Measurements from ENCODE around the gene LPP. TPM values are rescaled to one million over a fixed set of nuclear protein-coding genes. Genes with fewer than 3 reads are reported as not detected.

LPP gene
- total RNA-seq, 1 donor from 2014 or later, result 79.6 TPM

GRCh38 chr3:188217726-188218125 lies 63.8 kb downstream of the LPP start:
- intact Hi-C loops (cut with micrococcal nuclease), result no loop called here

GRCh38 chr3:188218603-188219002 lies 64.6 kb downstream of the LPP start:
- intact Hi-C loops (cut with micrococcal nuclease), result no loop called here

- intact Hi-C loops (cut with micrococcal nuclease), result no loop called here
Observed at GRCh38 chr3:188219147-188219546, 65.2 kb downstream of the LPP start.

GRCh38 chr3:188220097-188220788 lies 66.3 kb downstream of the LPP start:
- intact Hi-C loops (cut with micrococcal nuclease), result no loop called here

GRCh38 chr3:188220988-188221818 lies 67.2 kb downstream of the LPP start:
- intact Hi-C loops (cut with micrococcal nuclease), result no loop called here

- intact Hi-C loops (cut with micrococcal nuclease), result no loop called here
Observed at GRCh38 chr3:188223936-188224335, 70.0 kb downstream of the LPP start.

- intact Hi-C loops (cut with micrococcal nuclease), result no loop called here
Observed at GRCh38 chr3:188227442-188227841, 73.5 kb downstream of the LPP start.

- intact Hi-C loops (cut with micrococcal nuclease), result no loop called here
Observed at GRCh38 chr3:188229177-188229576, 75.2 kb downstream of the LPP start.

- intact Hi-C loops (cut with micrococcal nuclease), result no loop called here
Observed at GRCh38 chr3:188229726-188230125, 75.8 kb downstream of the LPP start.

- intact Hi-C loops (cut with micrococcal nuclease), result no loop called here
Observed at GRCh38 chr3:188230962-188231361, 77.0 kb downstream of the LPP start.

- intact Hi-C loops (cut with micrococcal nuclease), result no loop called here
Observed at GRCh38 chr3:188231456-188231855, 77.5 kb downstream of the LPP start.

- intact Hi-C loops (cut with micrococcal nuclease), result no loop called here
Observed at GRCh38 chr3:188232656-188233055, 78.7 kb downstream of the LPP start.

- intact Hi-C loops (cut with micrococcal nuclease), result no loop called here
Observed at GRCh38 chr3:188233320-188233719, 79.4 kb downstream of the LPP start.

- intact Hi-C loops (cut with micrococcal nuclease), result no loop called here
Observed at GRCh38 chr3:188234132-188234531, 80.2 kb downstream of the LPP start.

GRCh38 chr3:188236271-188236670 lies 82.3 kb downstream of the LPP start:
- intact Hi-C loops (cut with micrococcal nuclease), result no loop called here

- intact Hi-C loops (cut with micrococcal nuclease), result no loop called here
Observed at GRCh38 chr3:188239035-188239434, 85.1 kb downstream of the LPP start.

GRCh38 chr3:188239577-188239976 lies 85.6 kb downstream of the LPP start:
- intact Hi-C loops (cut with micrococcal nuclease), result no loop called here

GRCh38 chr3:188240189-188240981 lies 86.4 kb downstream of the LPP start:
- intact Hi-C loops (cut with micrococcal nuclease), result no loop called here

GRCh38 chr3:188241072-188241471 lies 87.1 kb downstream of the LPP start:
- intact Hi-C loops (cut with micrococcal nuclease), result no loop called here

GRCh38 chr3:188241883-188242282 lies 87.9 kb downstream of the LPP start:
- intact Hi-C loops (cut with micrococcal nuclease), result no loop called here

- intact Hi-C loops (cut with micrococcal nuclease), result no loop called here
Observed at GRCh38 chr3:188242436-188243123, 88.6 kb downstream of the LPP start.

Measured in T-helper 2 cell treated with Interferon-gamma antibody and Interleukin-4, amounts not matched to agents 100 ng/mL and 5 ng/mL, for 36 hours (primary cell).